Measurements from ENCODE around the gene DENND1C. TPM values are rescaled to one million over a fixed set of nuclear protein-coding genes. Genes with fewer than 3 reads are reported as not detected.

The DENND1C gene
- total RNA-seq, 1 experiment from 2014 or later = 0.11 TPM

DNA sequence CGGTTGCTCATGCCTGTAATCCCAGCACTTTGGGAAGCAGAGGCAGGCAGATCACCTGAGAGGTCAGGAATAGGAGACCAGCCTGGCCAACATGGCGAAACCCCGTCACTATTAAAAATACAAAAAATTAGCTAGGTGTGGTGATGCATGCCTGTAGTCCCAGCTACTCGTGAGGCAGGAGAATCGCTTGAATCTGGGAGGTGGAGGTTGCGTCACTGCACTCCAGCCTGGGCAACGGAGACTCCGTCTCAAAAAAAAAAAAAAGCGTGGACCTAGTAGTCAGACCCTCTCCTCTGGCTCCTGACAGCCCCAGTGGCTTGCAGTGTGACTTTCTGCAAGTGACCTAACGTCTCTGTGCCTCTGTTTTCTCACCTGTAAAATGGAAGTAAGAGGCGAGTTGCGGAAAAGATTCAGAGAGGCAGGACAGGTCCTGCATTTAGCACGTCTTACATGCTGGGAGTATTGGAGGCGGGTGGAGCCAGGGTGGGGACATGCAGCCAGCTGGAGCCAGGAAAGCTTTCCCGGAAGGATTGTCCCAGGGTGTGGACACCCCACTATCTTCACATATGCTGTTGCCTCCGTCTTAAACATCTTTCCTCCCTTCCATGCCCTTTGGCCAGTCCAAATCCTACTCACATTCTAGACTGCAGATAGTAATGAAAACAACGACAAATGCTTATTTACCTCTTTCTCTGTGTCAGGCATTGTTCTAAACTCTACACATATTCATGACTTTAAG, 17.6 kb upstream of the DENND1C start:
- BruUV-seq (replicated peaks) = TSS peak; percentile 10
- intact Hi-C loops (cut with micrococcal nuclease; ENCODE audit: unreplicated experiment) = no loop called here
- Histone ChIP-seq H3K36me3 (ENCODE audit: insufficient read depth, low read length, poor library complexity, severe bottlenecking) (no peaks in the 10 kb centered on the region), H3K4me1 (ENCODE audit: insufficient read depth, low read length, poor library complexity, severe bottlenecking) (peaks cover 9% of the 10 kb centered on the region), H3K9me3 (ENCODE audit: low read depth, low read length, poor library complexity, severe bottlenecking) (no peaks in the 10 kb centered on the region), H3K27me3 (replicated peaks; ENCODE audit: insufficient read depth, low read depth, low read length, poor library complexity) (no peaks in the 10 kb centered on the region), H3K4me3 (ENCODE audit: low read depth, low read length, poor library complexity, severe bottlenecking) (no peak overlapping the region), H3K27ac (ENCODE audit: low read depth, low read length, poor library complexity, severe bottlenecking) (no peak overlapping the region)
- ChIA-PET CTCF (interaction anchor here (0.7 kb wide), 1 partner anchor 421 kb away, joined by 4 read pairs; no protein-coding TSS in a partner anchor), POLR2A (ENCODE audit: low non-redundant PET) (interaction anchor here (0.6 kb wide), 1 partner anchor 33 kb away, joined by 3 read pairs; no protein-coding TSS in a partner anchor)
- TF ChIP-seq, protein P1, sequence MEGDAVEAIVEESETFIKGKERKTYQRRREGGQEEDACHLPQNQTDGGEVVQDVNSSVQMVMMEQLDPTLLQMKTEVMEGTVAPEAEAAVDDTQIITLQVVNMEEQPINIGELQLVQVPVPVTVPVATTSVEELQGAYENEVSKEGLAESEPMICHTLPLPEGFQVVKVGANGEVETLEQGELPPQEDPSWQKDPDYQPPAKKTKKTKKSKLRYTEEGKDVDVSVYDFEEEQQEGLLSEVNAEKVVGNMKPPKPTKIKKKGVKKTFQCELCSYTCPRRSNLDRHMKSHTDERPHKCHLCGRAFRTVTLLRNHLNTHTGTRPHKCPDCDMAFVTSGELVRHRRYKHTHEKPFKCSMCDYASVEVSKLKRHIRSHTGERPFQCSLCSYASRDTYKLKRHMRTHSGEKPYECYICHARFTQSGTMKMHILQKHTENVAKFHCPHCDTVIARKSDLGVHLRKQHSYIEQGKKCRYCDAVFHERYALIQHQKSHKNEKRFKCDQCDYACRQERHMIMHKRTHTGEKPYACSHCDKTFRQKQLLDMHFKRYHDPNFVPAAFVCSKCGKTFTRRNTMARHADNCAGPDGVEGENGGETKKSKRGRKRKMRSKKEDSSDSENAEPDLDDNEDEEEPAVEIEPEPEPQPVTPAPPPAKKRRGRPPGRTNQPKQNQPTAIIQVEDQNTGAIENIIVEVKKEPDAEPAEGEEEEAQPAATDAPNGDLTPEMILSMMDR (conservative IDR thresholded peaks at IDR 0.05; ENCODE audit: low read depth, low read length) = no peak
- TF ChIP-seq EZH2 (IDR thresholded peaks at IDR 0.05; ENCODE audit: borderline replicate concordance, low read depth, low read length, poor library complexity, severe bottlenecking) = no peak
- no peak for DNase-seq (ENCODE audit: low spot score)

DNA sequence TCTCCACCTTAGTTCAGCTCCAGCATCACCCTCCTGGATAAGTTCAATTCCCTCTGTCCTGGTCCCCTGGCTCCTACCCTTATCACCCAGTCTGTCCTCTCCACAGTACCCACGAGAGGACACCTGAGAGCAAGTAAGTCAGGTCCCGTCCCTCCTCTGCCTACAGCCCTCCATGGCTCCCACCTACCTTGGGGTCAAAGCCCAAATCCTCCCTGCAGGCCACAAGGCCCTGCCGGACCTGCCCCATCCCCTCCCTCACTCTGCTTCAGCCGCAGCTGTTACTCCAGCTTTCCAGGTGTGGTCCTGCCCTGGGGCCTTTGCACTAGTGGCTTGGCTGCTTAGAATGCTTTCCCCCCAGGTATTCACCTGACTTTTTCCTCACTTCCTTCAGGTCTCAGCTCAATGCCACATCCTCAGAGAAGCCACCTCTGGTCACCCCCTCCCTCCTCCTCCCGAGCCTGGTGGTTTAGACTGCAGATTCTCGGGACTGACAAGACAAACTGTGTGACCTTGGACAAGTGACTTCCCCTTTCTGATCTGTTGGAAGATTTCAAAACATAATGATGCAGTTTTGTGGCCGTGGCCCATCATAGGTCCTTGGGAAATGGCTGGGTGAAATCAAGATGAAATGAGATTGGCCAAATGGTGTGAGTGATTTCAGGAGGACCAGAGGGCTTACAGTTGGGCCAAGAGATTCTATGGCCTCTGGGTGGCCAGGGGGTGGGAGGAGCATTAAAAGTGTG, 16.9 kb upstream of the DENND1C start:
- no peak for DNase-seq (ENCODE audit: low spot score)
- POLR2A ChIA-PET (ENCODE audit: low non-redundant PET) = no interaction called here
- intact Hi-C loops (cut with micrococcal nuclease; ENCODE audit: unreplicated experiment) = no loop called here
- BruUV-seq (replicated peaks) = no TSS peak
- Histone ChIP-seq H3K4me3 (ENCODE audit: low read depth, low read length, poor library complexity, severe bottlenecking) (no peak overlapping the region), H3K27ac (ENCODE audit: low read depth, low read length, poor library complexity, severe bottlenecking) (no peak overlapping the region), H3K9me3 (ENCODE audit: low read depth, low read length, poor library complexity, severe bottlenecking) (no peaks in the 10 kb centered on the region), H3K27me3 (replicated peaks; ENCODE audit: insufficient read depth, low read depth, low read length, poor library complexity) (no peaks in the 10 kb centered on the region), H3K36me3 (ENCODE audit: insufficient read depth, low read length, poor library complexity, severe bottlenecking) (no peaks in the 10 kb centered on the region), H3K4me1 (ENCODE audit: insufficient read depth, low read length, poor library complexity, severe bottlenecking) (peaks cover 9% of the 10 kb centered on the region)
- CTCF ChIA-PET = interaction anchor here (0.6 to 0.7 kb wide), 2 partner anchors 18 to 421 kb away, joined by 4 read pairs; no protein-coding TSS in a partner anchor
- TF ChIP-seq EZH2 (IDR thresholded peaks at IDR 0.05; ENCODE audit: borderline replicate concordance, low read depth, low read length, poor library complexity, severe bottlenecking) = no peak
- TF ChIP-seq, protein P1 (conservative IDR thresholded peaks at IDR 0.05; ENCODE audit: low read depth, low read length) = no peak

DNA sequence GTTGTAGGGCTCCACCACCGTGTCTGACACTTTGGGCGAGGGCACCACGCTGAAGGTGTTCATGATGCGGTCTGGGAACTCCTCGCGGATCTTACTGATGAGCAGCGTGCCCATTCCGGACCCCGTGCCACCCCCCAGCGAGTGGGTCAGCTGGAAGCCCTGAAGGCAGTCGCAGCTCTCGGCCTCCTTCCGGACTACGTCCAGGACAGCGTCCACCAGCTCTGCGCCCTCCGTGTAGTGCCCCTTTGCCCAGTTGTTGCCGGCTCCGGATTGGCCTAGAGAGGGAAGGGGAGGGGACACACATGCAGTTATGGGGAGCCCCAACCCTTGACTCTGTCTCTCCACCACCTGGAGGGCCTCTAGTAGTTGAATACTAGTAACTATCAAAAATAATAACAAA, 14.4 kb upstream of the DENND1C start:
- Histone ChIP-seq H3K4me3 (ENCODE audit: low read depth, low read length, poor library complexity, severe bottlenecking) (no peak overlapping the region), H3K4me1 (ENCODE audit: insufficient read depth, low read length, poor library complexity, severe bottlenecking) (no peaks in the 10 kb centered on the region), H3K27ac (ENCODE audit: low read depth, low read length, poor library complexity, severe bottlenecking) (no peak overlapping the region), H3K36me3 (ENCODE audit: insufficient read depth, low read length, poor library complexity, severe bottlenecking) (no peaks in the 10 kb centered on the region), H3K9me3 (ENCODE audit: low read depth, low read length, poor library complexity, severe bottlenecking) (peaks cover 3% of the 10 kb centered on the region), H3K27me3 (replicated peaks; ENCODE audit: insufficient read depth, low read depth, low read length, poor library complexity) (no peaks in the 10 kb centered on the region)
- no peak for TF ChIP-seq EZH2 (IDR thresholded peaks at IDR 0.05; ENCODE audit: borderline replicate concordance, low read depth, low read length, poor library complexity, severe bottlenecking)
- TF ChIP-seq, protein P1 (conservative IDR thresholded peaks at IDR 0.05; ENCODE audit: low read depth, low read length) = no peak
- ChIA-PET POLR2A (ENCODE audit: low non-redundant PET) (no interaction called here), CTCF (no interaction called here)
- no TSS peak for BruUV-seq (replicated peaks)
- no peak for DNase-seq (ENCODE audit: low spot score)
- intact Hi-C loops (cut with micrococcal nuclease; ENCODE audit: unreplicated experiment) = no loop called here
